ENCODE data around the gene TXNDC2. TPM values are rescaled to one million over a fixed set of nuclear protein-coding genes. Genes with fewer than 3 reads are reported as not detected.

Gene TXNDC2
- total and polyA plus RNA-seq, 2 of the 4 experiments (the other 2 are of a cell fraction), result 0.18 TPM; not detected in 1

DNA sequence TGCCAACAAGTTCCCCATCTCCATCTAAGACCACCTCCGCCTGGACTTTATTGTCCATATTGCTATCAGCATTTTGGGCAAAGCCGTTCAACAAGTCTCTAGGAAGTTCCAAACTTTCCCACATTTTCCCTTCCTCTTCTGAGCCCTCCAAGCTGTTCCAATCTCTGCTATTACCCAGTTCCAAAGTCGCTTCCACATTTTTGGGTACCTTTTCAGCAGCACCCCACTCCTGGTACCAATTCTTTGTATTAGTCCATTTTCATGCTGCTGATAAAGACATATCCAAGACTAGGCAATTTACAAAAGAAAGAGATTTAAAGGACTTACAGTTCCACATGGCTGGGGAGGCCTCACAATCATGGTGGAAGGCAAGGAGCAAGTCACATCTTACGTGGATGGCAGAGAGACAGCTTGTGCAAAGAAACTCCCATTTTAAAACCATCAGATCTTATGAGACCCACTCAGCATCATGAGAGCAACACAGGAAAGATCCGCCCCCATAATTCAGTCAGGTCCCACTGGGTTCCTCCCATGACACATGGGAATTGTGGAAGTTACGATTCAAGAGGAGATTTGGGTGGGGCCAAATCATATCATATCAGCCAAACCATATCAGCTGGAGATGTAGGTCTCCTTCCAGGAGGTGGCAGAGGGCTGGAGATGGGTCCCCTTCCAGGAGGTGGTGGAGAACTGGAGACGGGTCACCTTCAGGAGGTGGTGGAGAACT is 19.8 kb upstream of the TXNDC2 start:
- H3K9ac ChIP-seq (ENCODE audit: low read depth, low read length), result no peak overlapping the region
- H4K8ac ChIP-seq (ENCODE audit: low read depth in 2 of 2, low read length in 2 of 2), result no peak overlapping the region
- H4K20me1 ChIP-seq (ENCODE audit: insufficient read depth, low read length), result no peaks in the 10 kb centered on the region
- 80% methylated on average over 3 of the region's 7 CpGs; no CpG with 5 or more reads in 1 of the 2 experiments for WGBS, 2 experiments (ENCODE audit: extremely low coverage in 2 of 2, insufficient read length in 1 of 2)
- no TSS peak for BruUV-seq (replicated peaks)
- no peak overlapping the region for H3K4ac ChIP-seq (ENCODE audit: low read depth, low read length)
- intact Hi-C loops (cut with micrococcal nuclease), result no loop called here
- H2AFZ ChIP-seq (replicated peaks; ENCODE audit: low read length, poor library complexity), result no peak overlapping the region
- H4K5ac ChIP-seq (ENCODE audit: low read depth, low read length), result no peak overlapping the region
- H2AK5ac ChIP-seq (ENCODE audit: low read depth, low read length), result no peak overlapping the region
- no peak overlapping the region for H3K18ac ChIP-seq (ENCODE audit: low read depth, low read length)
- H3K79me1 ChIP-seq (ENCODE audit: low read depth in 1 of 2, low read length in 2 of 2), result no peaks in the 10 kb centered on the region
- no peak overlapping the region for H3K14ac ChIP-seq (replicated peaks; ENCODE audit: low read depth, low read length)
- peaks cover 13% of the 10 kb centered on the region; the same call in 1 of the 2 replicates for H3K9me3 ChIP-seq (ENCODE audit: control insufficient read depth, insufficient read depth, low read length)
- ATAC-seq (ENCODE audit: low read depth), result no peak
- H3K27ac ChIP-seq (ENCODE audit: insufficient read depth, low read length), result no peak overlapping the region
- no peak for DNase-seq
- in situ Hi-C loops (cut with MboI; ENCODE audit: low sequenced_read_pairs), result no loop called here
- H3K56ac ChIP-seq (ENCODE audit: extremely low read depth, insufficient read depth, low read length), result no peak overlapping the region
- H3K4me2 ChIP-seq (ENCODE audit: low read depth, low read length), result no peak overlapping the region
- no peak overlapping the region for H3K4me3 ChIP-seq (ENCODE audit: insufficient read depth, low read depth, low read length)
- H2AK9ac ChIP-seq (replicated peaks; ENCODE audit: low read depth, low read length, poor library complexity), result no peak overlapping the region
- H3K4me1 ChIP-seq (ENCODE audit: control insufficient read depth, insufficient read depth, low read length), result peaks cover 13% of the 10 kb centered on the region
- no peak overlapping the region for H2BK20ac ChIP-seq (ENCODE audit: low read depth, low read length)
- H2BK5ac ChIP-seq (ENCODE audit: low read depth, low read length, poor library complexity, severe bottlenecking), result no peak overlapping the region
- peaks cover 10% of the 10 kb centered on the region for H3K9me1 ChIP-seq (ENCODE audit: insufficient read depth, low read length)
- H3K36me3 ChIP-seq (ENCODE audit: control insufficient read depth, insufficient read depth, low read length), result peaks cover 3% of the 10 kb centered on the region; the same call in 1 of the 2 replicates
- H3K23ac ChIP-seq (ENCODE audit: low read depth, low read length), result no peak overlapping the region
- TF ChIP-seq, protein P1, sequence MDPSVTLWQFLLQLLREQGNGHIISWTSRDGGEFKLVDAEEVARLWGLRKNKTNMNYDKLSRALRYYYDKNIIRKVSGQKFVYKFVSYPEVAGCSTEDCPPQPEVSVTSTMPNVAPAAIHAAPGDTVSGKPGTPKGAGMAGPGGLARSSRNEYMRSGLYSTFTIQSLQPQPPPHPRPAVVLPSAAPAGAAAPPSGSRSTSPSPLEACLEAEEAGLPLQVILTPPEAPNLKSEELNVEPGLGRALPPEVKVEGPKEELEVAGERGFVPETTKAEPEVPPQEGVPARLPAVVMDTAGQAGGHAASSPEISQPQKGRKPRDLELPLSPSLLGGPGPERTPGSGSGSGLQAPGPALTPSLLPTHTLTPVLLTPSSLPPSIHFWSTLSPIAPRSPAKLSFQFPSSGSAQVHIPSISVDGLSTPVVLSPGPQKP (IDR thresholded peaks at IDR 0.05; ENCODE audit: borderline replicate concordance, low read depth, low read length), result no peak
- no peak for TF ChIP-seq CHD1 (IDR thresholded peaks at IDR 0.05; ENCODE audit: low read depth, low read length)
- no peak for TF ChIP-seq MAFK (IDR thresholded peaks at IDR 0.05; ENCODE audit: low read depth, low read length)
- CTCF ChIA-PET, result interaction anchor here (0.6 kb wide), 1 partner anchor 20 kb away, joined by 3 read pairs; no protein-coding TSS in a partner anchor
- H3K27me3 ChIP-seq (ENCODE audit: control insufficient read depth, insufficient read depth, low read length), result no peaks in the 10 kb centered on the region
- H4K91ac ChIP-seq (ENCODE audit: insufficient read depth, low read depth, low read length), result no peak overlapping the region
- dilution Hi-C loops (cut with HindIII; ENCODE audit: low sequenced_read_pairs, unreplicated experiment), result no loop called here
- POLR2A ChIA-PET (ENCODE audit: unreplicated experiment), result no interaction called here
- H2BK120ac ChIP-seq (ENCODE audit: low read depth, low read length), result no peak overlapping the region
- H2BK15ac ChIP-seq (ENCODE audit: low read depth, low read length), result no peak overlapping the region
